ENCODE measurements around the gene CD160.
"Not testable (repeated sequence)": the region's sequence is repeated elsewhere in the genome, so short reads cannot be mapped to it uniquely, and the experiment has no call there.

GRCh38 chr1:145768004-145768403 lies 48.7 kb downstream of the CD160 start:
- TF ChIP-seq CTCF (tag by site-specific recombination; IDR thresholded peaks at IDR 0.05); REST (tag by site-specific recombination; IDR thresholded peaks at IDR 0.05); ZNF768 (tag by site-specific recombination; IDR thresholded peaks at IDR 0.05); ZNF571 (tag by site-specific recombination; IDR thresholded peaks at IDR 0.05); ZFHX2 (tag by site-specific recombination; conservative IDR thresholded peaks at IDR 0.05); ZNF398 (tag by site-specific recombination; IDR thresholded peaks at IDR 0.05): not testable (repeated sequence)
